PC-3 (cell line): ENCODE data around the gene PIGT. TPM values are rescaled to one million over a fixed set of nuclear protein-coding genes. Genes with fewer than 3 reads are reported as not detected.
"Not testable (repeated sequence)": the region's sequence is repeated elsewhere in the genome, so short reads cannot be mapped to it uniquely, and the experiment has no call there.

Source experiments
- ATAC-seq: fragments of 200-7000 bp; cut with Tn5 transposase; 2 replicates; pipeline ENCODE4 v1.9.1; 2020; ENCODE audit warnings: mild to moderate bottlenecking, moderate library complexity
- BruUV-seq: library from RNA; stranded (reverse); fragments of 400-500 nt; replicated peaks from 2 replicates; lab custom pipeline; 2021; lab: Mats Ljungman, UMichigan
- CTCF ChIA-PET: fragments of 300-600 bp; sonication (Branson Sonifier 250); formaldehyde crosslinking; loops from one replicate; lab custom pipeline; 2022; ENCODE audit warnings: antibody characterized with exemption; lab: Charles Lee
- POLR2A ChIA-PET: fragments of 300-600 bp; sonication (Branson Sonifier 250); formaldehyde crosslinking; loops from one replicate; lab custom pipeline; 2022; ENCODE audit warnings: antibody characterized with exemption; ENCODE audit not compliant: unreplicated experiment; lab: Charles Lee
- DNase-seq: peaks from one replicate; pipeline ENCODE4 v3.0.0-alpha.2; 2015
- H2AFZ ChIP-seq: fragments of 300-600 bp; sonication (generic); 2 replicates; pipeline ENCODE4 v1.6.0; 2016; ENCODE audit warnings: antibody characterized with exemption, low read length
- H3F3A ChIP-seq: fragments of 300-600 bp; sonication (generic); one replicate; pipeline ENCODE4 v1.6.0; 2017; ENCODE audit warnings: antibody characterized with exemption, low read length, control low read depth, mild to moderate bottlenecking; ENCODE audit not compliant: unreplicated experiment
- H3K27ac ChIP-seq: fragments of 300-600 bp; sonication (generic); 2 replicates; pipeline ENCODE4 v1.5.1; 2016; ENCODE audit warnings: mild to moderate bottlenecking, low read length
- H3K27me3 ChIP-seq: fragments of 300-600 bp; sonication (generic); 2 replicates; pipeline ENCODE4 v1.6.1; 2016; ENCODE audit warnings: low read length, mixed read lengths
- H3K36me3 ChIP-seq: fragments of 300-600 bp; sonication (generic); 2 replicates; pipeline ENCODE4 v1.6.1; 2016; ENCODE audit warnings: low read depth, mixed run types, low read length, mixed read lengths
- H3K4me1 ChIP-seq: fragments of 300-600 bp; sonication (generic); 2 replicates; pipeline ENCODE4 v1.5.1; 2016; ENCODE audit warnings: low read length; ENCODE audit not compliant: insufficient read depth
- H3K4me2 ChIP-seq: fragments of 300-600 bp; sonication (generic); 2 replicates; pipeline ENCODE4 v1.6.0; 2016; ENCODE audit warnings: low read length
- H3K4me3 ChIP-seq: fragments of 300-600 bp; sonication (generic); 2 replicates; pipeline ENCODE4 v1.5.1; 2016; ENCODE audit warnings: mild to moderate bottlenecking, low read length, mixed read lengths
- H3K79me2 ChIP-seq: fragments of 300-600 bp; sonication (generic); 2 replicates; pipeline ENCODE4 v1.6.1; 2017; ENCODE audit warnings: low read length, mixed read lengths
- H3K9ac ChIP-seq: fragments of 300-600 bp; sonication (generic); 2 replicates; pipeline ENCODE4 v1.6.0; 2016; ENCODE audit warnings: mild to moderate bottlenecking, low read length
- H3K9me2 ChIP-seq: fragments of 300-600 bp; sonication (generic); replicated peaks from 2 replicates; pipeline ENCODE4 v1.6.1; 2016; ENCODE audit warnings: mixed run types, low read length, mixed read lengths
- H3K9me3 ChIP-seq: fragments of 300-600 bp; sonication (generic); 2 replicates; pipeline ENCODE4 v1.6.1; 2016; ENCODE audit warnings: low read length, mixed read lengths
- H4K20me1 ChIP-seq: fragments of 300-600 bp; sonication (generic); 2 replicates; pipeline ENCODE4 v1.6.1; 2016; ENCODE audit warnings: low read length, mixed read lengths
- EZH2 ChIP-seq: fragments of 300-600 bp; sonication (generic); IDR thresholded peaks from one replicate; pipeline ENCODE4 v1.6.1; 2017; ENCODE audit warnings: antibody characterized with exemption, mild to moderate bottlenecking, low read length; ENCODE audit not compliant: unreplicated experiment
- EZH2phosphoT487 ChIP-seq: fragments of 300-600 bp; sonication (generic); IDR thresholded peaks from 2 replicates; pipeline ENCODE4 v1.6.1; 2018; ENCODE audit warnings: mild to moderate bottlenecking, antibody characterized with exemption, low read length, borderline replicate concordance
- intact Hi-C: fragments of 100-400 bp; cut with micrococcal nuclease; formaldehyde crosslinking; loops from 2 replicates; pipeline ENCODE4 v1.9.0; 2023
- microRNA-seq: library from miRNA; unstranded; fragments of <30 nt; microRNA quantifications from one replicate; pipeline ENCODE4 v1.1.0, GENCODE V29; 2020; ENCODE audit not compliant: unreplicated experiment
- total RNA-seq: library from RNA; depleted of rRNA; stranded (reverse); fragments of >200 nt; gene quantifications from 2 replicates; pipeline ENCODE4 v1.2.3, GENCODE V29; 2014; rRNA removed
- TF ChIP-seq, protein P1 (sequence below): fragments of 300-600 bp; sonication (generic); conservative IDR thresholded peaks from 2 replicates; pipeline ENCODE4 v1.5.1; 2017; ENCODE audit warnings: antibody characterized with exemption, low read depth, mild to moderate bottlenecking, low read length

PIGT gene
- total RNA-seq, 1 experiment from 2014 or later, result 129 TPM

DNA sequence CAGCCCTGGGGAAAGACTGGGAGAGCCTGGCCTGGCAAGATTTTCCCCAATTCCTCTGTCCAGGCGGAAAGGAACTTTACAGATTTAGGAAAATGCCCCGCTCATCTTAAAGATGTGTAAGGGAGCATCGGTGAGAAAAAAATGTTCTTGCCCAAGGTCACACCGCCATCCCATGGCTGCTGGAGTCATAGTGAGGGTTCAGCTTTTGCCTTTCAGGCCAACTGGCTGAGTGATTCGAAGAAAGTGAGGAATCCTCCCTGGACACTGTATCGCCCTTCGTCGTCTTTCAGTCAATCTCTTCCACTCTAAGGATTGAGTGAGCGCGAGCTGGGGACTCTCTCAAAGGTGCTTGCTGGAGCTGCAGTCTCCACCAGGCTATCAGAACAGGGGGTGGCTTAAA, 55.0 kb downstream of the PIGT start:
- no peak overlapping the region for H3K4me3 ChIP-seq
- H3K9me3 ChIP-seq, result no peaks in the 10 kb centered on the region
- H3F3A ChIP-seq, result no peaks in the 10 kb centered on the region
- H3K27me3 ChIP-seq, result peaks cover 6% of the 10 kb centered on the region; the same call in 1 of the 2 replicates
- no peak overlapping the region for H3K4me2 ChIP-seq
- no peaks in the 10 kb centered on the region for H3K4me1 ChIP-seq
- H3K36me3 ChIP-seq, result no peaks in the 10 kb centered on the region
- BruUV-seq, result no TSS peak
- no peaks in the 10 kb centered on the region for H3K9me2 ChIP-seq
- TF ChIP-seq, protein P1, sequence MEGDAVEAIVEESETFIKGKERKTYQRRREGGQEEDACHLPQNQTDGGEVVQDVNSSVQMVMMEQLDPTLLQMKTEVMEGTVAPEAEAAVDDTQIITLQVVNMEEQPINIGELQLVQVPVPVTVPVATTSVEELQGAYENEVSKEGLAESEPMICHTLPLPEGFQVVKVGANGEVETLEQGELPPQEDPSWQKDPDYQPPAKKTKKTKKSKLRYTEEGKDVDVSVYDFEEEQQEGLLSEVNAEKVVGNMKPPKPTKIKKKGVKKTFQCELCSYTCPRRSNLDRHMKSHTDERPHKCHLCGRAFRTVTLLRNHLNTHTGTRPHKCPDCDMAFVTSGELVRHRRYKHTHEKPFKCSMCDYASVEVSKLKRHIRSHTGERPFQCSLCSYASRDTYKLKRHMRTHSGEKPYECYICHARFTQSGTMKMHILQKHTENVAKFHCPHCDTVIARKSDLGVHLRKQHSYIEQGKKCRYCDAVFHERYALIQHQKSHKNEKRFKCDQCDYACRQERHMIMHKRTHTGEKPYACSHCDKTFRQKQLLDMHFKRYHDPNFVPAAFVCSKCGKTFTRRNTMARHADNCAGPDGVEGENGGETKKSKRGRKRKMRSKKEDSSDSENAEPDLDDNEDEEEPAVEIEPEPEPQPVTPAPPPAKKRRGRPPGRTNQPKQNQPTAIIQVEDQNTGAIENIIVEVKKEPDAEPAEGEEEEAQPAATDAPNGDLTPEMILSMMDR, result no peak
- no peak for TF ChIP-seq EZH2phosphoT487
- TF ChIP-seq EZH2, result no peak
- POLR2A ChIA-PET, result no interaction called here
- H2AFZ ChIP-seq, result no peak overlapping the region
- CTCF ChIA-PET, result no interaction called here
- ATAC-seq, result no peak
- no peak overlapping the region for H3K9ac ChIP-seq
- no peaks in the 10 kb centered on the region for H4K20me1 ChIP-seq
- intact Hi-C loops, result no loop called here
- DNase-seq, result no peak
- no peaks in the 10 kb centered on the region for H3K79me2 ChIP-seq
- no peak overlapping the region for H3K27ac ChIP-seq

DNA sequence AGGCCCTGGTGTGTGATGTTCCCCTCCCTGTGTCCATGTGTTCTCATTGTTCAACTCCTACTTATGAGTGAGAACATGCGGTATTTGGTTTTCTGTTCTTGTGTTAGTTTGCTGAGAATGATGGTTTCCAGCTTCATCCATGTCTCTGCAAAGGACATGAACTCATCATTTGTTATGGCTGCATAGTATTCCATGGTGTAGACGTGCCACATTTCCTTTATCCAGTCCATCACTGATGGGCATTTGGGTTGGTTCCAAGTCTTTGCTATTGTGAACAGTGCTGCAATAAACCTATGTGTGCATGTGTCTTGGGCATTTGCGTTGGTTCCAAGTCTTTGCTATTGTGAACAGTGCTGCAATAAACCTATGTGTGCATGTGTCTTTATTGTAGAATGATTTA, 56.3 kb downstream of the PIGT start:
- CTCF ChIA-PET, H3K4me2 ChIP-seq, H4K20me1 ChIP-seq, H3K79me2 ChIP-seq, H3K4me1 ChIP-seq, H3K9ac ChIP-seq, H3K9me2 ChIP-seq, intact Hi-C loops, H3F3A ChIP-seq, POLR2A ChIA-PET, BruUV-seq, ATAC-seq, H3K27me3 ChIP-seq, H3K27ac ChIP-seq, H2AFZ ChIP-seq, H3K36me3 ChIP-seq, DNase-seq, H3K9me3 ChIP-seq, H3K4me3 ChIP-seq: not testable (repeated sequence)

Small RNA genes within 50 kb of the gene (microRNA-seq; reads per million reads assigned to microRNA genes)
- not detected for gene MIR6812

Other genes with a start within 250 kb of the PIGT start
- gene PI3, start 241.2 kb upstream of the PIGT start, total RNA-seq, result 175 and 188 TPM in 2 replicates
- gene SEMG1, start 209.1 kb upstream of the PIGT start, total RNA-seq, result not detected in 2 replicates
- gene SEMG2, start 194.8 kb upstream of the PIGT start, total RNA-seq, result not detected in 2 replicates
- 186 and 207 TPM in 2 replicates for gene SLPI, start 161.6 kb upstream of the PIGT start, total RNA-seq
- gene RBPJL, start 109.3 kb upstream of the PIGT start, total RNA-seq, result not detected in 2 replicates
- gene MATN4, start 107.8 kb upstream of the PIGT start, total RNA-seq, result 0.33 TPM in 1 of 2 replicates, not detected in the other
- 134 and 167 TPM in 2 replicates for gene SDC4, start 67.7 kb upstream of the PIGT start, total RNA-seq
- 32.5 and 45.2 TPM in 2 replicates for gene SYS1, start 53.0 kb upstream of the PIGT start, total RNA-seq
- not detected in 2 replicates for gene TP53TG5, start 37.8 kb upstream of the PIGT start, total RNA-seq
- gene DBNDD2, start 7.9 kb upstream of the PIGT start, total RNA-seq, result 7.7 and 8.5 TPM in 2 replicates
- gene WFDC2, start 53.6 kb downstream of the PIGT start, total RNA-seq, result not detected in 2 replicates
- gene SPINT3, start 99.5 kb downstream of the PIGT start, total RNA-seq, result not detected in 2 replicates
- gene WFDC6, start 123.3 kb downstream of the PIGT start, total RNA-seq, result not detected in 2 replicates
- gene EPPIN, start 131.3 kb downstream of the PIGT start, total RNA-seq, result not detected in 2 replicates
- gene WFDC8, start 163.1 kb downstream of the PIGT start, total RNA-seq, result not detected in 2 replicates
- gene WFDC10A, start 213.6 kb downstream of the PIGT start, total RNA-seq, result not detected in 2 replicates
- not detected in 2 replicates for gene WFDC9, start 215.1 kb downstream of the PIGT start, total RNA-seq